GM21528 (cell line): ENCODE data around the gene TOMM40L.
"Not testable (repeated sequence)": the region's sequence is repeated elsewhere in the genome, so short reads cannot be mapped to it uniquely, and the experiment has no call there.

Source experiments
- ATAC-seq: cut with Tn5 transposase; IDR thresholded peaks from one replicate; pipeline ENCODE4 v1.9.1; 2021; ENCODE audit warnings: mild to moderate bottlenecking, moderate library complexity; ENCODE audit not compliant: unreplicated experiment, low FRiP score

TOMM40L gene

DNA sequence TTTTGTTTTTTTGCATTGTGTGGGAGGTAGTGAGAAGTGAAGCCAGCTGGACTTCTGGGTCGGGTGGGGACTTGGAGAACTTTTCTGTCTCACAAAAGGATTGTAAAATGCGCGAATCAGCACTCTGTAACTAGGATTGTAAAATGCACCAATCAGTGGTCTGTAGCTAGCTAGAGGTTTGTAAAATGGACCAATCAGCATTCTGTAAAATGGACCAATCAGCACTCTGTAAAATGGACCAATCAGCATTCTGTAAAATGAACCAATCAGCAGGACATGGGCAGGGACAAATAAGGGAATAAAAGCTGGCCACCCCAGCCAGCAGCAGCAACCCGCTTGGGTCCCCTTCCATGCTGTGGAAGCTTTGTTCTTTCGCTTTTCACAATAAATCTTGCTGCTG is 24.2 kb downstream of the TOMM40L start:
- not testable (repeated sequence) for ATAC-seq

DNA sequence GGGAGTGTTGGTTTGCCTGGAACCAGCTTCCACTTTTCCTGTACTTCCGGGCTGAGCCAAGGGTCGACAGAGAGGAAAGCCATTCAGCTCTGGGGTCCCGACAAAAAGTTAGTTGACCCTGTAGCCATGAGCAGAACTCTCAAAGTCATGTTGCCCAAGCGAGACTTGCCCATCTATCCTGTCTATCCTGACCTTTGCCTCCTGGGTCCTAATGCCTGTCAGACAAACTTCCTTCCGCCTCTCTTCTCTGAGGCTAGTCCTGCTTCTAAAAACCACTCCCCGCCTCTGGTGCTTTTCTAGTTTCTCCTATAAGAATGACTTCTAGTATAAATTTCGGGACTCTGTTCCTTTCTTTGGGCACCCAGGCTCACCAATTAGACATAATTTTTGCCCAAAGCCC is 25.0 kb downstream of the TOMM40L start:
- no peak for ATAC-seq

DNA sequence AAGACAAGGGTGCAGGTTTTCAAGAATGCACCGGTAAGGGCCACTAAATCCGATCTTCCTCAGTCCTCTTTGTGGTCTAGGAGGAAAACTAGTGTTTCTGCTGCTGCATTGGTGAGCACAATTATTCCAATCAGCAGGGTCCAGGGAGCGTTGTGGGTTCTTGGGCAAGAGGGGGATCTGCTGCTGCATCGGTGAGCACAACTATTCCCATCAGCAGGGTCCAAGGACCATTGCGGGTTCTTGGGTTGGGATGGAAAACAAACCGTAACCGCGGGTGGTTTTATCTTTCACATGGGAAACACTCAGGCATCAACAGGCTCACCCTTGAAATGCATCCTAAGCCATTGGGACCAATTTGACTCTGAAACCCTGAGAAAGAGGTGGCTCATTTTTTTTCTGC is 25.7 kb downstream of the TOMM40L start:
- ATAC-seq: no peak

DNA sequence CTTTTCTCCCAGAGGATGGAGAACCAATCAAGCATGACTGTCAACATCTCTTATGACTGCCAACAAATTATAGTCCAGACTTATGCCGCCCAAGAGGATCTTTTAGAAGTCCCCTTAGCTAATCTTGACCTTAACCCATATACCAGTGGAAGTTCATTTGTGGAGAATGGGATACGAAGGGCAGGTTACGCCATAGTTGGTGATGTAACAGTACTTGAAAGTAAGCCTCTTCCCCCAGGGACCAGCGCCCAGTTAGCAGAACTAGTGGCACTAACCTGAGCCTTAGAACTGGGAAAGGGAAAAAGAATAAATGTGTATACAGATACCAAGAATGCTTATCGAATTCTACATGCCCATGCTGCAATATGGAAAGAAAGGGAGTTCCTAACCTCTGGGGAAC is 29.4 kb downstream of the TOMM40L start:
- not testable (repeated sequence) for ATAC-seq

DNA sequence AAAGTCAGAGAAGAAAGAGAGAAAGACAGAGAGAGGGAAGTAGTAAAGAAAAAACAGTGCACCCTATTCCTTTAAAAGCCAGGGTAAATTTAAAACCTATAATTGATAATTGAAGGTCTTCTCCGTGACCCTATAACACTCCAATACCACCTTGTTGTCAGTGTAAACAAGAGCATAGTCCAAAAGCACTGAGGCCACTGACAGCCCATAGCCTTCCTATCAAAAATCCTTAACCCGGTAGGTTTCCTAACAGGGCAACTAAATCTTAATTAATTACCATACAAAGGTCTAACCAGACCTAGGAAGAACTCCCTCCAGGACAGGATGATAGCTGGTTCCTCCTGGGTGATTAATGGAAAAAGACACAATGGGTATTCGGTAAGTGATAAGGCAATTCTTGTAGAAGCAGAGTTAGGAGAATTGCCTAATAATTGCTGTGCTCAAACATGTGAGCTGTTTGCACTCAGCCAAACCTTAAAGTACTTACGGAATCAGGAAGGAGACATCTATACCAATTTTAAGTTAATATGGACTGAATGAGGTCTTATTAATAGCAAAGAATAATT is 30.2 kb downstream of the TOMM40L start:
- ATAC-seq: not testable (repeated sequence)

DNA sequence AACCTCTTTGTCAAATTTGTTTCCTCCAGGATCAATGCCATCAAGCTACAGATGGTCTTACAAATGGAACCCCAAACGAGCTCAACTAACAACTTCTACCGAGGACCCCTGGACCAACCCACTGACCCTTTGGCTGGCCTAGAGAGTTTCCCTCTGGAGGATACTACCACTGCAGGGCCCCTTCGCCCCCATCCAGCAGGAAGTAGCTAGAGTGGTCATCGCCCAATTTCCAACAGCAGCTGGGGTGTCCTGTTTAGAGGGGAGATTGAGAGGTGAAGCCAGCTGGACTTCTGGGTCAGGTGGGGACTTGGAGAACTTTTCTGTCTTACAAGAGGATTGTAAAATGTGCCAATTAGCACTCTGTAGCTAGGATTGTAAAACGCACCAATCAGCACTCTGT is 31.2 kb downstream of the TOMM40L start:
- ATAC-seq: not testable (repeated sequence)

DNA sequence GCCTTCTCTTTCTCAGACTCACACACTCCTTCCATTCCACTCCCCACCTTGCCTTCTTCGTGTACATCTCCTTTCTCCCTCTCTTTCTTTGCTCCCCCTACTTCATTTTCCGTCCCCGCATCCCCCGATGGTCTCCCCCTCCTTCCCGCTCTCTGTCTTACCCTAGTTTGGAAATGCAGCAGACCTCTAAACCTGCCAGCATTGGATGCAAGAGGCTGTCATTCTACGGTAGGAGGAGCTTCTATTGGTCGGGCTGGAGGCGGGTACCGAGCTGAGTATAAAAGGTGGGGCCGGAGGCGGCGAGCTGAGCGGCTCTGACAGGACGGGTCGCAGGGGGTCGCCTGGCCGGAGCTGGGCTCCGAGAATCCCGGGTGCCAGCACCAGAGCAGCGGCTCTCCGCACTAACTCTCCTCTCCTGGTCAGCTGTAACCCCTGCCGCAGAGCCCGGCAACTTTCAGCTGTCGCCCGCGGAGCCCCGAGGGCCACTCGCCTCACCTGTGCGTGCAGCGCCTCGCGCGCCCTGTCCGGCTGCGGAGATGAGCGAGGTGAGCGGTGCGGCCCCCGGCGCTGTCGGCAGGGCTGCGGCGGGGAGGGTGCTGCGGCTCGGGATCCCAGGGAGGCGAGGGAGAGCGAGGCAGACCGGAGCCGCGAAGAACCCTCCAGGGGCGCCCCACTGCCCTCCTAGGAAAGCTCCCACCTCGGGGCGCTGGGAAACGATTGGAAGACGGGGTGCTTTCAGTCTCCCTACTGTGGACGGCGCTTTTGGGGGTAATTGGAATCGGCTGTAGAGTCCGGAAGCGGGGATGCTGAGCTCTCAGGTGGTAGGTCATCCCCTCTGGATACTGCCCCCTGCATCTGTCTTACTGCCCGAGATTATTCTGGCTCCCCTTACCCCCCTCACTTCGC is 32.8 kb downstream of the TOMM40L start, which contains the start of gene PCP4L1:
Gene PCP4L1 (plus strand): TSS at position 307 of the 906 bp plus-strand sequence. CDS start 230 bp downstream, at position 537.
- no peak for ATAC-seq

DNA sequence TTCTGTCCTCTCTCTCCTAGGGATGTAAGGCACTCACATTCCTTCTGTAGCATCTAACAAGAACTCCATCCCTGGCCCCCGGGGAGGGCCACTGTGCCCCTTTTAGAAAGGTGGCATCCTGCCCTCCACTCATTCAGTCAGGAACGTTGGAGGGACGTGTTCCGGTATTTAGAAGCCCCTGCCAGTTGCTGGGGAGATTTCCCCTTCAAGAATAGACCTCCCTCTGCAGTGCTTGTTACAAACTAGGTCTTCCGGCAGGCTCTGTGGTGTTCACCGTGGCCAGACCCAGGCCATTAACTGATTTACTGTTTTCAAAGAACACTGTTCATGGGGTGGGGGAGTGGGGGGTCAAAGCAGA is 33.5 kb downstream of the TOMM40L start:
- no peak for ATAC-seq

DNA sequence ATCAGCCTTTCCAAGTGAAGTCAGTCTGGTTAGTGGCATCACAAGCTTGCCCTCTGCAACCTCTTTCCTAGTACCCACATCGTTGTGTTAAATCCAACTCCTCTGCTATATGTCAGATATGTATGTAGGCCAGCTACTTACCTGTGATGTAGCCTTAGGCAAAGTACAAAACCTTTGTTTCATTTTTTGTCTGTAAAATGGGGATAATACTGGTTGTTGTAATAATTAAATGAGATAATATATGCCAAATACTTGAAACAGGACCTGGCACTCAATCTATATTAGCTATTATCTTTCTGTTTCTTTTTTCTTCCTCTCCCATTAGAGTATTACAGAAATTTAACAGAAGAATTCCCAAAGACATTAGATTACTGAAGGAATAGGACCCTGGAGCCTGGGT is 33.9 kb downstream of the TOMM40L start:
- ATAC-seq: no peak

DNA sequence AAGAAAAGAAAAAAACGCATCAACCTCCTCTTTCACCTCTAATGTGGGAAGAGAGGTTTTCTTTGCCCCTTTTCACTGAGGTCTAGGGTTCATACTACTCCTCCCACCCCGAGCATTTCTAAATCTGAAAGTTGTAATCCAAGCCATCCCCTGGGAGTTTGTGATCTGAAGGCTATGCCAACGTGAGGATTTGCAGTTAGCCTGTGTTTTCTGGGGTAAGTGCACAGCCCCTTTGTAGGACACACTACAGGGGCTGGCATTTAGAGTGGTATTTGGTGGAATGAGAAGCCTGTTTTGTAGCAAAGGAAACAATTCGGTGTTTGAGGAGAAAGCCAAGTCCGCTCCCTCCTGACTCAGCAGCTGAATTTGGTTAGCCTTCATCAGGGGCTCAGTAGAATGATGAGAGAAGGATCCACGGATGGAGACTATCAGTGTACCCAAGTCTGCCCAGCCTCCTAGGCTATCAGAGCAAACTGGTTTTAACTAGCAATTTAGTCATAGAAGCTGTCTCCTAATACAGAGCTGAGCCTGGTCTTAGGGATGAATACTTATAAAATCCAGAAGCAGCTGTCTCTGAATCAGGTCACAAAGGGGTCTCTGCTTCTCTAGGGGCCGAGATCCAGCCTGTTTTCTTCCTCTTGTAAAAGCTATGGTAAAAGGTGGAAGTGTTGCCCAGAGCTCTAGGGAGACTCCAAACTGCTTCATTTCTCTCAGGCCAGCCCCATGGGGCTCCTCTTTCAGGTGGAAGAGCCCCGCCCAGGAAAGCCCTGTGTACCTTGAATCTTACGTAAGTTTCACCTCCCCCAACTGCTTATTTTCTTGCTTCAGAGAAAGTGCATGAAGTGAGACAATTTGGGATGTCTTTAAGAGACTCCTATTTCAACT is 34.8 kb downstream of the TOMM40L start:
- no peak for ATAC-seq

DNA sequence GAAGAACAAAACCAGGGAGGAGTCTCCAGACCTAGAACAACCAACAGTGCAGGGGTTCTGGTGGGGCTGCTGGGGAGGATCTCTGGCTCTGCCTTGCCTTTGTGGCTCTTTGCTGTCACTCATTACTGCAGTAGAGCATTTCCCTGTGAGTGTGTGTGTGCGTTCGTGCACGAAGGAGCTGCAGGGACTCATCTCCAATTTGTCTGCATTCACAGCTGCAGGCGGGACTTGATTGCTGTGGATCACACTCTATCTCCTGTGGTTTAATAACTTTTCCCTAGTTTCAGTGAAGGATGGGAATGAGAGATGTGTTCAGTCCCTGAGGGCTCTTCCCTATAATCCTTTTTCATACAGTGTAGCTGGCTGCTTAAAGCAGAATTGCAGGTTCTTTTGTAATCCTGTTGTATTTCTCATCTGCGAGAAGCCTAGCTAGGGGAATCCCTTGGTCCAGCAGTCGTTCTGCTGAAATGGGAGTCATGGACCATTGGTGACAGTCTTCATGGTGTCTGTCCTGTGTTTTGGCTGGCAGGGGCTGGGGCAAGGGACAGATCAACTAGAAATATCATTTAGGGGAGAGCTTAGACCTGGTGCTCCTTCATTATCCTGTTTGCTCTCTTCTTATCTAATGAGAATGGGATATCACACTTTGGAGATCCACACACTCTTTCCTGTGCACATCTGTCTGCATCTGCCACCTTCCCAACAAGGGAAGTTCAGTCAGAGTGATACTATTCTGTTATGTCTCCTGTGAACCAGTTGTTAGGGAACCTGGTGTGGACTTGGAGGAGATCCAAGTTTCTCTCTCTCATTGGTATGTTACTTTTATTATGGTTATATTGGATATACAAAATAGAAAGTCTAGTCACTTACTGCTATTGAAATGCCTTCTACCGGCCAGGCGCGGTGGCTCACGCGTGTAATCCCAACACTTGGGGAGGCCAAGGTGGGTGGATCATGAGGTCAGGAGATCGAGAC is 35.7 kb downstream of the TOMM40L start:
- ATAC-seq: no peak

DNA sequence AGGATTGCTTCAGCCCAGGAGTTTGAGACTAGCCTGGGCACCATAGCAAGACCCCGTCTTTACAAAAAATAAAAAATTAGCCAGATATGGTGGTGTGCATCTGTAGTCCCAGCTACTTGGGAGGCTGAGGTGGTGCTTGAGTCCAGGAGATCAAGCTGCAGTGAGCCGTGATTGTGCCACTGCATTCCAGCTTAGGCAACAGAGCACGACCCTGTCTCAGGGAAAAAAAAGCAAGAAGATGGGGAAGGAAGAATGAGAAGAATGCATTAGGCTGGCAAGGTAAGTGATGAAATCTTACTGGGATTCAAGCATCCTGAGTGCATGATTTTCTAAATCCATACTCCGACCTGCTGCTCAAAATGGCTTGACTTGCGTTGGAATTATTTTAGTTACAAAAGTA is 39.4 kb downstream of the TOMM40L start:
- no peak for ATAC-seq

DNA sequence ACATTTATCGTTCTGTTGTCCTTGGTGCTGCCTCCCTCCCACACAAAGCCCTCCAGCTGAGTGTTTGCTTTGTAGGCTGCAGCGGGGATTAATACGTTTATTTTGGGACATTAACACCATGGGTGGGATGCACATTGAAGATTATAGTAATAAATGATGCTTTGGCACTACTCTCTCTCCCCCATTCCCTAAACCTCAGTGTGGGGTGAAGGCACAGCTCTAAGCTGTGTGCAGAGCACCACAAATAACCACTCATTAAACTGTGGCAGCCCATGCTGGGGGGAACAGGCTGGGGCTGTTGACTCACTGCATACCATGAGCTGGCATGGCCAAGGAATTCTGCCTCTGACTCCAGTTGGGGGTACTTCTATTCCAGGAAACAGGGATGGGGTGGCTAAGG is 40.3 kb downstream of the TOMM40L start:
- ATAC-seq: no peak

DNA sequence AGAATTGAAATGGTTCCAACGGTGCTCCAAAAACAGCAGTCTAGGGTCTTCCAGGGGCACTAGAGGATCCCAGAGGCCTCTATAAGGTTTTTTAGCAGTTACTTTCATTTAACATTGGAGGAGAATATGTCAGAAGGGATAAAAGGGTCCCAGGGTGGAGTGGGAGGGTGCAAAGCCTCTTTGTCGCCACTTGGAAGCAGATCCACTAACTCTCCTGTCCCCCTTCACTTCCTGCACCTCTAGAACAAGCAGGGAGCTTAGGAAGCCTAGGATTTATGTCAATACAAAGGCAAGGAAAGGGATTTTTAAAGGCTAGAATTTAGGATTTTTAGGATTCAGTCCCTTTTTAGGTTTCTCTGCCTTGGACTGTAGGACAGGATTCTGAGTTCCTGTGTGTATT is 41.0 kb downstream of the TOMM40L start:
- no peak for ATAC-seq

DNA sequence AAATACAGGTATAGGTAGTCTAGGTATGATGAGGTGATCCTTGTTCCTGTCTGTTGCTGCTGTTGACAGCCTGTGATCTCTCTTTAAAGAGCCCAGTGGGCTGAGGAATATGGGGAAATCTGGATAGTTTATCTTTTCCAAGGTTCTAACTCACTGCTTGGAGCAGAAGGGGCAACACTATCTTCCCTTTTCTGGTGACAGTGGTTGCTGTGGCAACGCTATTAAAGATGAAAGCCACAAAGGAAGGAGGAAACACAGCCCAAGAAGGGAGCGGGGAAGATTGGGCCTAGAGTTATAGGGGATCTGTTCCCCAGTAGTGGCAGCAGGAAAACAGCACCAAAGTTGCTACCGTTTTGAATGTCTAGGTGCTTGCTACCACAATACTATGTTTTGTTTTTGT is 41.5 kb downstream of the TOMM40L start:
- ATAC-seq: no peak

DNA sequence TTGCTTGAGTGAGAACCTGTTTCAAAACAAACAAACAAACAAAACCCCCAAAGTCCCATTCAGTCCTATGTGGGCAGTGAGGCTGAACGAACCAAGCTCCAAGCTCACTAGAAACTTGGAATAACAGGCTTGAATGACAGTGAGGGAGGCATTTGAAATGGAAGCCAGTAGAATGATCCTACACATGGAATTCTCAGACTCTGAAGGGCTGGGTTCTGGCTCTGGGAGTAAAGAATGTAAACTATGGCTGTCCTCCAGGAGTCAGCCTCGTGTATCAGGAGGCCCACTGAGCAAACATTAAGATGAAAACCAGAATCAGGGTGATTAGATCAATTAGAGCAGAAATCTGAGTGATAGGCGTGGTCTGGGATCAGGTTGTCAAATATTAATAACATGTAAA is 47.5 kb downstream of the TOMM40L start:
- no peak for ATAC-seq

DNA sequence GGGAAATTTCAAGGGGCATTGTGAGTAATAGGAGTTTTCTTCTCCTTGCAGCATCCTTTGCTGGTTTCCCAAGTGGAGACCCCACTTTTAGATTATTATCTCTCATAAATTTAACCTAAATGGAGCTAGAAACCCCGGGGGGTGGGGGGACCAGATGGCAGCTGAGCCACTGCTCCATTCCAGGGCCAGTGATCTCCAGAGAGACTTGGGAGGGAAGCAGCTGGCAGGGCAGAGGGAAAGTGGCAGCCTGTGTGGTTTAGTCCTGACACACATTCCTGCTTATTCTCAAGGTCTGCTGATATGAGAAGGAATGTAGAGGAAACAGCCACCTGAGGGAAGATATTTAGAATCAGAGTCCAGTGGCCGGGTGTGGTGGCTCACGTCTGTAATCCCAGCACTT is 49.0 kb downstream of the TOMM40L start:
- ATAC-seq: no peak
